Measurements from ENCODE around the gene CTSC.
A peak's percentile ranks its signal among the peaks of the same experiment; 100 is the strongest.

Gene CTSC

GRCh38 chr11:88320149-88320559, 17.4 kb downstream of the CTSC start:
- H3K4me3 ChIP-seq (ENCODE audit: low read length), result no peak overlapping the region
- no peak for TF ChIP-seq CTCF (IDR thresholded peaks at IDR 0.05; ENCODE audit: insufficient read depth, low read depth, low read length, missing control alignments)
- DNase-seq (ENCODE audit: low read depth), result no peak

DNA sequence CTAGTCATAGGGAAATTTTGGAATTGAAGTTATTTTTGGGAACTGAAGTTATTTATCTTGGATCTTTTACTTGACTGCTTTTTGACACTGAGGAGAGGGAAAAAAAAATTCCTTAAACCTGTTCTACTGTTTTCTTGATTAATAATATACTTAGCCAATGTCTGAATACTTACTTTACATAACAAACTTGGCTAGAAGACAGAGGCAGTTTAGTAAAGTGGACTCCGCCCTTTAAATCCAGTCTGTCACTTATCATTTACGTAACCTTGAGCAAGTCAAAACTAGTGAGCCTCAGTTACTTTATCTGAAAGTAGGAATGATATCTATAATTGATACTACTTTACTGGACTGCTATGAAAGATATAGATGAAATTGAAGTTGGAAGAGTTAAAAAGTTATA, 19.5 kb downstream of the CTSC start:
- no peak for TF ChIP-seq CTCF (IDR thresholded peaks at IDR 0.05; ENCODE audit: insufficient read depth, low read depth, low read length, missing control alignments)
- no peak overlapping the region for H3K4me3 ChIP-seq (ENCODE audit: low read length)
- peak; percentile 73 for DNase-seq (ENCODE audit: low read depth)

DNA sequence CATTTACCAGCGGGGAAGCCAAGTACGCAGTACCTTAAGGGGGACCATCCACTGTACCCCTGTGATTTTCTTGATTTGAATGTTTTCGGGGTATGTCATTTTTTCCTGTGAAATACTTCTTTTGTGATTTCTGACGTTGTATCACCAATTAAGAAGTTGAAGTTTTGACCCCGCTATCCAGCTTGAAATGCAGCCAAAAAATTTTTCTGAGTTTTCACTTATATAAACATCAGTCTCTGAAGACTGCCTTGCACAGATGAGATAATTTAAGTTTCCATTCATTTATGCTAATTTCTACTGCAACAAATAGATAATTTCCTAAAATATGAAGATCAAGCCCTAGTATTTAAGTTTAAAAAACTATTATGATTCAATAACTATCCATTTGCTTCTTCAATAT, 20.0 kb downstream of the CTSC start:
- no peak for TF ChIP-seq CTCF (IDR thresholded peaks at IDR 0.05; ENCODE audit: insufficient read depth, low read depth, low read length, missing control alignments)
- no peak for DNase-seq (ENCODE audit: low read depth)
- no peak overlapping the region for H3K4me3 ChIP-seq (ENCODE audit: low read length)

- TF ChIP-seq CTCF (IDR thresholded peaks at IDR 0.05; ENCODE audit: insufficient read depth, low read depth, low read length, missing control alignments), result no peak
- DNase-seq (ENCODE audit: low read depth), result peak; percentile 60
- H3K4me3 ChIP-seq (ENCODE audit: low read length), result no peak overlapping the region
Observed at GRCh38 chr11:88315981-88316441, 21.5 kb downstream of the CTSC start.

DNA sequence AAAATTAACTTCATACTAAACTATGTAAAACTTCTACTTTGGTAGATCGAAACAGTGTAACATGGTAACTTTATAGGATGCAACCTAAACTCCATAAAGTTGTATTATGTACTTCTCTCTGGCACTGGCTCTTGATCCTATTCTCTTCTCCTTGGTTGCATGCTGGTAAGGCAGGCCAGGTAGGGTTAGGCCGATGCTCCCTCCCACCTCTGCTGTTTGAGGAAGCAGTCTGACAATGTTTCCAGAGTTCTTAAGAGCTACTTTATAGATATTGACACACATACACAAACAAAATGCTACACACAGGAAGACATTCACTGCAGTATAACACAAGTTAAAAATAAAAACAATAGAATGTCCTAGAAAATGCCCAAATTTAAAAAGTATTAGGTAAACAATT, 22.5 kb downstream of the CTSC start:
- TF ChIP-seq CTCF (IDR thresholded peaks at IDR 0.05; ENCODE audit: insufficient read depth, low read depth, low read length, missing control alignments), result no peak

DNA sequence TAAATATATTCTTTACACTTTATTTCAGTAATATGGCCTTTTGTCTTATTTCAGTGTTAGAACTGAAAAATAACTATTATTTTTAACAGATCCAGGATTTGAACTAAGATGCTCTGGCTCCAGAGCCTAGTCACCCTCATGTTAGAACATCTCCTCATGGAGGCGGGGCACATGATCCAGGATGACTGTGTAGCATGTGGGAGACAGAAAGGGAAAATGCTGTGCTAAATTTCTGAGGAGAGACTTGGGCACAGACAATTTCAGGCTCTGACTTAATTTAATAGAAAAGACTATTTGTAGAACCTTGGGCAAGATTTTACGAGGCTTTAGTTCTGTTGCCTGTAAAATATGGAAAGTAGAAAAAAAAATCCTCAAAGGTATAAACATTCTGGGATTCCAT, 24.1 kb downstream of the CTSC start:
- peak; percentile 67 for DNase-seq (ENCODE audit: low read depth)
- TF ChIP-seq CTCF (IDR thresholded peaks at IDR 0.05; ENCODE audit: insufficient read depth, low read depth, low read length, missing control alignments), result no peak
- no peak overlapping the region for H3K4me3 ChIP-seq (ENCODE audit: low read length)

More for the DNA sequence above, 22.5 kb downstream of the CTSC start:
- DNase-seq (ENCODE audit: low read depth), result no peak
- no peak overlapping the region for H3K4me3 ChIP-seq (ENCODE audit: low read length)

DNA sequence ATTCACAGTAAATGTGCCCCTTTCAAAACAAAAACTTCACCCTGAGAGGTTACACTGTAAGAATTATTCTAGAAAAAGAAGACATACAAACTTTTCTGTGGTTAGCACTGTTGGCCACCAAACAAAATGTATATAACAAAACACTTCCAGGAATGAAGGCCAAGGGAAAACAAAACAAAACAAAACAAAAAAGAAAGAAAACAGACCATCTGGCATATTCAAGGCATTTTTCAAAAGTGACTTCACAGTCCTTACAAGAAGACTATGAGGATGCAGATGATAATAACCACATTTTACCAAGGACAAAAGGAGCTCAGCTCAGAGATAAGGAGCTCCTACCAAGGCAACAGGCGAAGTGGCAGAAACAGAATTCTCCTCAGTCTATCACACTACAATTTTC, 24.9 kb downstream of the CTSC start:
- no peak for TF ChIP-seq CTCF (IDR thresholded peaks at IDR 0.05; ENCODE audit: insufficient read depth, low read depth, low read length, missing control alignments)
- DNase-seq (ENCODE audit: low read depth), result no peak
- no peak overlapping the region for H3K4me3 ChIP-seq (ENCODE audit: low read length)
